NCI-H1417 treated with DMSO at 0.1 percent for 48 hours (cell line): ENCODE measurements around the gene PLEKHN1.

Source experiments
- DNase-seq: peaks from one replicate; lab custom pipeline; 2025; lab: John Stamatoyannopoulos, UW

The PLEKHN1 gene, protein sequence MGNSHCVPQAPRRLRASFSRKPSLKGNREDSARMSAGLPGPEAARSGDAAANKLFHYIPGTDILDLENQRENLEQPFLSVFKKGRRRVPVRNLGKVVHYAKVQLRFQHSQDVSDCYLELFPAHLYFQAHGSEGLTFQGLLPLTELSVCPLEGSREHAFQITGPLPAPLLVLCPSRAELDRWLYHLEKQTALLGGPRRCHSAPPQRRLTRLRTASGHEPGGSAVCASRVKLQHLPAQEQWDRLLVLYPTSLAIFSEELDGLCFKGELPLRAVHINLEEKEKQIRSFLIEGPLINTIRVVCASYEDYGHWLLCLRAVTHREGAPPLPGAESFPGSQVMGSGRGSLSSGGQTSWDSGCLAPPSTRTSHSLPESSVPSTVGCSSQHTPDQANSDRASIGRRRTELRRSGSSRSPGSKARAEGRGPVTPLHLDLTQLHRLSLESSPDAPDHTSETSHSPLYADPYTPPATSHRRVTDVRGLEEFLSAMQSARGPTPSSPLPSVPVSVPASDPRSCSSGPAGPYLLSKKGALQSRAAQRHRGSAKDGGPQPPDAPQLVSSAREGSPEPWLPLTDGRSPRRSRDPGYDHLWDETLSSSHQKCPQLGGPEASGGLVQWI

DNA sequence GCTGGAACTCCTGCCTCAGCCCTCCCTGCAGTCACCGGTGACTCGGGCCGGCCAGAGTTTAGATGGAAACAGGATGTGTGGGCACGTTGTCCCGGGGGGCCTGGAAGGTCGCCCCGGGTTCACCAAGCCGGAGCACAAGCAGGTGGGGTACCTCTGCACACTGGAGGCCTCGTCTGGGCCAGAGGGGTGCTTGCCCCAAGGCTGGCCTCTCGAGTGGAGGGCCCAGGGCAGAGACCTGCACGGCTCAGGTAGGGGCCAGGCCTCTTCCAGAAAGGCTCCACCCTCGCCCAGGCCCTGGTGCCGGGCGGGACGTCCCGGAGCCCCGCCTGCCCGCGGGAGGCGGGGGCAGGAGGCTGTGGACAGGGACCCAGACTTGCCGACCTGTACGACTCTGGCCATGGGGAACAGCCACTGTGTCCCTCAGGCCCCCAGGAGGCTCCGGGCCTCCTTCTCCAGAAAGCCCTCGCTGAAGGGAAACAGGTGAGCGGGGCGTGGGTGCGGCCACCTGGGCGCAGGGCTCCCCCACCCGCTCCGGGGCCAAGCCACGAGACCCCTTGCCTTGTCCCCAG, at the start of gene PLEKHN1:
PLEKHN1 (plus strand) TSS at position 348 of the 569 bp plus-strand sequence; CDS start at position 398, 50 bp downstream.
- no peak for DNase-seq

DNA sequence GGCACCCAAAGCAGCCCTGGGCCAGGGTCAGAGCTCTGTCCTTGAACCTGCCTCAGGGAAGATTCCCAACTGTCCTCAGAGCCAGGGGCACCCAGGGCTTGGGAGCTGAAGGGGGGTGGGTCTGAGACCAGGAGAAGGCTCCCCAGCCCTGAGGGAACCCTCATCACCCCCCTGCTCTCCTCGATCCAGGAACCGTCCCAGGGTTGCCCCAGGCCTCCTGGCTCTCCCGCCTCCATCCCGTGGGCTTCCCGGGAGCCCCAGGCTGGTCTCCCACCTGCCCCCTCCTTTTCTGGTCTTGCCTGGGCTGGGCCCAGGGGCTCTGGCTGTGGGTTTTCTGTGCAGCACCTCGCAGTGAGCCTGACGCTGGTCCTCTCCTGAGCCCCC, 49.2 kb upstream of the PLEKHN1 start:
- no peak for DNase-seq

DNA sequence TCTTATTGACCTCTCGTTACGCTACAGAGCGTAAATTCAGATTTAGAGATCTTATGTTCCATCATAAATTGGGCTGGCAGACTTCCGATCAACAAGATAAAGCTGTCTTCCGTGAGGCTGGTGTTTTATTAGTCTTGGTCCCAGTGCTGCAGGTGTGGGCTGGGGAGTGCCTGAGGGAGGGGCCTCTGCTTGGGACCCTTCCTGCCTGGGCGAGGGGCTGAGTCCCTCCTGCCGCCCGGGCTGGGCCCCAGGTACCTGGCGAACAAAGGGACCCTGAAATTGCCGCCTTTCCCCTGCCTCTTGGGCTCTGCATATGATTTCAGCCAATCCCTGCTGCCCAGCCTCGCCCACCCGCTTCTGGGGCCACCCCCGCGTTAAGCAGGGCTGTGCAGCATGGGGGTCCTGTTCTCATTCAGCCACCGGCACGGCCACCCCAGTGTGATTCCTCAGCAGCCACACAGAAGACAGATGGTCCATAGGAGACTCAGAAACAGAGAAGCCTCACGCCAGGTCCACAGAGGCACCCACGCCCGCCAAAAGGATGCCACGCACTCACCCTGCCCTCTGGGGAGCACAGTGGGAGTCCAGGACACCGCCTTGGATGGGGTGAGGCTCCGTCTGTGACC, 48.7 kb upstream of the PLEKHN1 start:
- no peak for DNase-seq

DNA sequence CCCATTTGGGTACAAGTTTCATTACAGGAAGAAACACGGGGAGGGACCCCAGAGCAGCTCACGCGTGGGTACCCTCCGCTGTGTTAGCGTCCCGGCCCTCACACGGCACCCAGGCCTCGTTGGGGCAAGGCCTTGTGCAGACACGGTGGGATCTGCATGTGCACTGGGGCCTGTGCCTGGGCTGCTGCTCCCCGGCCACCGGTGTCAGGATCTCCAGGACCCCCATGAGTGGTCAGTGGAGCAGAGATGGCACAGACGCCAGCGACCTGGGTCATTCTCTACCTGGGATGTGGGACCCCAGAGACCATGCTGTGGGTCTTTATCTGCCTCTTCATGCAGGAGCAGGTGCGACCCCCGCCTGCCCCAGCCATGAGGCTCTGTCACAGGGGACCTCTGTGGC, 47.9 kb upstream of the PLEKHN1 start:
- DNase-seq, result no peak

DNA sequence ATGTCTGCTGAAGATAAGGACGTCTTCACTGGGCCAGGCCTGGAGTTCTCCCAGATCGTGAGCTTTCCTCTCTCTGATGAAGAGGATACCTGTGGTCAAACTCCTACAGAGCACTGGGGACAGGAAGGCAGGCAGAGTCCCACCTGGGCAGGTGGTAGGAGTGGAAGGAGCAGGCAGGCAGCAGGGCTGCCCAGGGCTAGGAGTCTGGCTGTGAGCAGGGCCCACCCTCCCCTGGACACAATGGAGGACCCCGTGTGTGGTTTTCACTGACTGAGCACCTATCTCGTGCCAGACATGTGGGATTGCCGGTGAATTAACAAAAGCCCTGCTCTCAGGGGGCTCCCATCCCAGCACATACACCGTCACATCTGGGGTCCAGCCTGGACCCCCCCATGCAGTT, 47.4 kb upstream of the PLEKHN1 start:
- no peak for DNase-seq

DNA sequence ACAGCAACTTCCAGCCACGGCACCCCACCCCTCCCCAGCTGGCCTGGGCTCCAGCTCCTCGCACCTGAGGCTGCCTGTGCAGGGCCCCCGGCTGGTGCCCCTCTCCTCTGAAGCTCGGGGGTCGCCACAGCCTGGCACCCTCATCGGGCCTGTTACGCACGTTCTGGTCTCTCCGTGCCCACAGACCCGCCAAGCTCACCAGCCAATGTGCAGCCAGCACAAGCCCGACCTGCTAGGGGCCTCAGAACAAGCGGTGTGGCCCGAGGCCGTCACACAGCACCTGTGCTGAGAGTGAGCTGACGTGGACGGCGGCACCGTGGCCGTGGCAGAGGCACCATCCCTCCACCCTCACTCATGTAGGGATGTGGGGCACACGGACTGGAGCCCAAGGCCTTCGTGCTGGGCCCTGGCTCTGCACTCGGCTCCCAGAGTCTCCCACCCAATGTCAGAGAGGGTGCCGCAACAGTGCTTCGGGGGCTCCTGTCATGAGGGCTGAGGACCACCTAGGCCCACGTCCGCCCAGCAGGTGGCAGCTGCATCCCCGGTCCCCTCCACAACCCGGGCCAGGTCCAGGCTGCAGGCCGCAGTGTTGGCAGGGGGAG, 46.9 kb upstream of the PLEKHN1 start:
- DNase-seq, result no peak

DNA sequence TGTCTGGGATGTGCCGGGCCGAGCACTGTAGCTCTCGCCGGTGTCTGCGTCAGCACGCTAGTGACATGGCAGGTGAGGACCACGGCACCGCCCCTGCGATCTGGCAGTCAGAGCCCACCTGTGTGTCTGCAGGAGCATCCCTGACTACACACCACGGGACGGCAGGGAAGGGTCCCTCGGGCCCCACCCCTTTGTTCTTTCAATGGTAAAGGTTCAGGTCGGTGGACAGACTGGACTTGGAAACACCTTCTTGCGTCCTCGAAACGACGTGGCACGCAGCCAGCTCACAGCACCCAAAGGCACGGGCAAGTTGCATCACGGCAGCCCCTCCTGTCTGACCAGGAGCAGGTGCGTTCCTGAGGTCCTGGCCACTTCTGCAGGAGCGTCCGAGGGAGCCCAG, 46.3 kb upstream of the PLEKHN1 start:
- no peak for DNase-seq

DNA sequence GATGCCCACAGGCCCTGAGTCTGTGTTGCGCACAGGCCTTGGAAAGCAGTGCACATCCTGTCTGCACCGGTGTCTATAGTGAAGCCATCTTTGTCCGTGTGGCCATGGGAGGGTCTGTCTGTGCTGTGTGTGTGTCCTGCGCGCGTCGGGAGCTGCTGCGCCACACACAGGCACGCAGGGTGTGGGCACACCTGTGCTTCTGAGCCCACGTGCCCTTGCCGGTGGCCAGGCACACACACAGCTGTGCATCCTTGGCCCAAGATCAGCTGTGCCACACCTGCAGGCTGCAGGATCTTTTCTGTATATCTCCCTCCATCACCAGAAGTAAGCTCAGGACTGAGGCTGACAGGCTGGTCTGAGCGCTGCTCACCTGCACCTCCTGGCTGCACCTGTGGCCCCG, 45.8 kb upstream of the PLEKHN1 start:
- DNase-seq, result no peak

DNA sequence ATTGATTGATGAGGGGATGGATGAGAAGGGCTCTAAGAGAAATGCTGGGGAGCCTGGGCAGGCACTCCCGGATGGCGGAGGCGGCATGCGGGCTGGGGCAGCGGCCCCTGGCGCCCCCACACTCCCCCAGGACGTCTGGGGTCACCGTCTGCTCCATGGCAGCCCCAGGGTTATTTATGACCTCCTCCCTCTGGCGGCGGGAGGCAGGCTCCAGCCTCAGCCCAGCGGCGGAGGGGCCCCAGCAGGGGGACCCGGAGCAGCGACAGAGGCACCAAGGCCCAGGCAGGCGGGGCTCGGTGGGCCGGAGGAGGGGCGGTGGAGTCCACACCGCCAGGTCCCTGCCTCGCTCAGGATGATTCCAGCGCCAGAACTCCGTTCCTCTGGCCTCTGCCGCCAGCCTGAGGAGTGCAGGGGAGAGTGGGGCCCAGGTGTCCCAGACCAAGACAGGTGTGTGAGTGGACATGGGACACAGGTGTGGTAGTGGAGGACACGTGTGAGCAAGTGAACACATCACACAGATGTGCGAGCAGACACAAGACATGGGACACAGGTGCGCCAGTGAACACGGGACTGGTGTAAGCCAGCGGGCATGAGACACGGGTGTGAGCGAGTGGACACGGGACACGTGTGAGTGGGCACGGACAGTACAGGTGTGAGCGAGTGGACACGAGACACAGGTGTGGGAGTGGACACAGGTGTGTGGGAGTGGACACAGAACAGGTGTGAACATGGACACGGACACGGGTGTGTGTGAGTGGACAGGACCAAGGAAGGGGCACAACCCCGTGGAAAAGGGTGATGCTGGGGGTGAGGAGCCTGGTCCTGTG, 45.1 kb upstream of the PLEKHN1 start:
- DNase-seq, result no peak

DNA sequence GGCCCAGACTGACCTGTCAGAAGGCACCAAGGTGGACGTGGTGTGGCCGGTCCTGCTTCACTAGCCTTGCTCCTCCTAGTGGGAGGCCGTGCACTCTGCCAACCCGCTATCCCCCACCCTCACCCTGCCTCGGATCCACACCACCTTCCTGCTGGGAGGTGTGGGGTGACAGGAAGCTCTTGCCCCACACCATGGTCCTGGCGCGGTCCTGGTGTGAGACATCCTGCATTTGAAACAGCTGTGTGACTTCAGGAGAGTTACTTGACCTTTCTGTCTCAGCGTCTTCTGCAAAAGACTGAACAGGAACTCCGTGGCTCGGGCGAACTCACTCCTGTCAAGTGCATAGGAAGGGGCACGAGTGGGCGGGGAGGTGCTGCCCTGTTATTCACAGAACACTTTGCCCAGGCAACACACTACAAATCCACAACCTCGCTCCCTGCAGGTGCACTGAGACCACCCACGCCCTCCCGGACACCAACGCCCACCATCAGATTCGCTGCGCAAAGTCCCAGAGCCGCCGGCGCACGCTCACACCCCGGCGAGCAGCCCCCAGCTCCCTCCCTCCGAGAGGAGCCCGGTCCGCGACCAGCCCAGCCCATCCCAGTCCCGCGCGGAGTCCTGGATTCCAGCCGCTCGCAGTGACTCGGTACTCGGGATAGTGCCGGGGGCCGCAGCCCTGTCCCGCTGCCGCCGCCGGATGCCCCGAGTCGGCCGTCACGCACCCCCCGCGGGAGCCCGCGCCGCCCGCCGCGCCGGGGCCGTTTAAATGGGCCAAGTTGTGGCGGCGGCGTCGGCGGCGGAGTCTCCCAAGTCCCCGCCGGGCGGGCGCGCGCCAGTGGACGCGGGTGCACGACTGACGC, 42.9 kb upstream of the PLEKHN1 start, which contains the start of gene SAMD11:
SAMD11 (plus strand) TSS at position 793 of the 860 bp plus-strand sequence. CDS start 509 bp downstream, outside the sequence.
- DNase-seq, result no peak

DNA sequence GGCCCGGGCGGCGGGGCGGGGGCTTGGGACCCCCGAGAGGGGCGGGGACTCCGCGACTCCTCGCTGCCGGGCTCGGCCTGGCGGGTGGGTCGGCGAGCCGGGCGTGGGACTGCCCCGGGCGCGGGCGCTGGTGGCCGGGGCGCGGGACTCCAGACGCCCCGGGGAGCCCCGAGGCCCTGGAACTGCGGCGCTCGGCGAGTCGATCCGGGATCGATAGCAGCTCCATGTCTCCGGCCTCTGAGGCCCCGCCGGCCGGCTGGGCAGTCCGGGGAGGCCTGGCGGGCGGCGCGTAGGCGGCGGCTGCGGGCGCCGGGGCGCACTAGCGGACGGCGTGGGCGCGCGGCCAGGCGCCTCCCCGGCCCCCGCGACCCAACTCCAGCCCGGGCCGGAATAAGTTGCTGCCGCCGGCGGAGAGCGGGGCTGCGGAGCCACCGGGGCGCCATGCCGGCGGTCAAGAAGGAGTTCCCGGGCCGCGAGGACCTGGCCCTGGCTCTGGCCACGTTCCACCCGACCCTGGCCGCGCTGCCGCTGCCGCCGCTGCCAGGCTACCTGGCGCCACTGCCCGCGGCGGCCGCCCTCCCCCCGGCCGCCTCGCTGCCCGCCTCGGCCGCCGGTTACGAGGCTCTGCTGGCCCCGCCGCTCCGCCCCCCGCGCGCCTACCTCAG, 42.2 kb upstream of the PLEKHN1 start:
- no peak for DNase-seq

DNA sequence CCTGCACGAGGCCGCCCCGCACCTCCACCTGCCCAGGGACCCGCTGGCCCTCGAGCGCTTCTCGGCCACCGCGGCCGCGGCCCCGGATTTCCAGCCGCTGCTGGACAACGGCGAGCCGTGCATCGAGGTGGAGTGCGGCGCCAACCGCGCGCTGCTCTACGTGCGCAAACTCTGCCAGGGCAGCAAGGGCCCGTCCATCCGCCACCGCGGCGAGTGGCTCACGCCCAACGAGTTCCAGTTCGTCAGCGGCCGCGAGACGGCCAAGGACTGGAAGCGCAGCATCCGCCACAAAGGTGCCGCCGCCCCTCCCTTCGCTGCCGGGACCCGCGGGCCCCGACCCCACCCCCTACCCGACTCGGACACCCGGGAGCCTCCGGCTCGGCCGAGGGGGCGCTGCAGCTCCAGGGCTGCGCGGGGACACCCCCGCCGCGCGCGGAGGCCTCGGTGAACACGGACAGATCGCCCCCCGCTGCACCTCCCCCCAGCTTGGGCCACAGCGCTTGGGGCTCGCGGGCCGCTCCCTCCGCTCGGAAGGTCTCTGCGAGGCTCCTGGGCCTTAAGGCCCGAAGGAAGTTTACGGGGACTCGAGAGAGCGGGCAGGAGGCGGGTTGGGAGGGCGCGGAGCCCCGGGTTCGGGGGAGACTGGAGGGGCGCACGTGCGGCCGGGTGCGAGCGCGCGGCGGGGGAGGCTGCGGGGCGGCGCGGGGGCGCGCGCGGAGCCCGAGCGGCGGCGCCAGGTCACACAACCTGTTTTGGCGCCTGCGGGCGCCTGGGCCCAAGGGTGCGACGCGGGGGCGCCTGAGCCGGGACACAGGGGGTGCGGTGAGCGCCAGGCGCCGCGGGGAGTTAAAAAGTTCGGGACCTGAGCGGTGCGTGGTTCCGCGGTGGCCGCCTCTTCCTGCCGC, 41.4 kb upstream of the PLEKHN1 start:
- DNase-seq, result no peak

DNA sequence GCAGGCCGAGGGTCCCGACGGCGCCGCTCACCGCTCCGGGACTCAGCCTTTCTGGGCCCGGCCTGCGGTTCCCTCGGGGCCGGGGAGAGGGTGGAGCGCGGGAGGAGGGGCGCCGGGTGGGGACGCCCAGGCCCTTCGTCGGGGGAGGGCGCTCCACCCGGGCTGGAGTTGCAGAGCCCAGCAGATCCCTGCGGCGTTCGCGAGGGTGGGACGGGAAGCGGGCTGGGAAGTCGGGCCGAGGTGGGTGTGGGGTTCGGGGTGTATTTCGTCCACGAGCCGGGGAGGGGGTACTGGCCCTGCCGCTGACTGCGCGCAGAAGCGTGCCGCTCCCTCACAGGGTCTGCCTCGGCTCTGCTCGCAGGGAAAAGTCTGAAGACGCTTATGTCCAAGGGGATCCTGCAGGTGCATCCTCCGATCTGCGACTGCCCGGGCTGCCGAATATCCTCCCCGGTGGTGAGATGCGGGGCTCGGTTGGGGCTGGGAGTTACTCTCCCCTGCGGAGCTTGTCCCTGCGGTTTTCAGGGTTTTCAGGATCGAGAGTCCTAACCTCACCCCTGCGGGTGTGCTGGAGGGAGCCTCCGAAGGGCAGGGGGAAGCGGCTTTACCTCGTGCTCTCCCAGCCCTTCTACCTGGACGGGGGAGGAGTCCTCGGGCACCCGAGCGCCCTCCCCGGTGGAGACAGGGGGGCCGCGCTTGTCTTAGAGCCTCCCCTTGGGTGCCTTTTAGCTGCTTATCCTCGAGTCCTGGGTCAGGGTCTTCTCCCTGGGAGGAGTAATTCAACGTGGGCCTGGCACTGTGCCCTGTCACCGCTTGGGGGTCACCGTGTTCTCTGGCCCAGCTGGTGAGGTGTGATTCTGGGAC, 40.5 kb upstream of the PLEKHN1 start:
- no peak for DNase-seq

DNA sequence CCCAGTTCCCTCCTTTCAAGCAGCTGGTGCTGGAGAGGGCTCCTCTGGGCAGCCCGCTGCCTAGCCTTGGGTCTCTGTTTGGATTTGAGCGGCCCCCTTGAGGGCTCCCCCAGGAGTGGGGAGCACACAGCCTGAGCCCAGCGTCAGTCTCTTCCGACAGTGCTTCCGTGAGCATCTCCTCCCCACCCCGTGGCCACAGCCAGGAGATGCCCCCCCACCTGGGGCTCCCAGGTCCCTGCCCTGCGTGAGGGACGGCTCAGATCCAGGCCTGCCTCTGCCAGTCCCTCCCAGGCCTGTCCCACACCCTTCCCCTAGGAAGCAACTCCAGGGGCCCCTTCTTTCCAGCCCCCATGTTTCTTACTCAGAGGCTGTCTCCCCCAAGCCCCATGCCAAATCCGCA, 39.0 kb upstream of the PLEKHN1 start:
- no peak for DNase-seq

DNA sequence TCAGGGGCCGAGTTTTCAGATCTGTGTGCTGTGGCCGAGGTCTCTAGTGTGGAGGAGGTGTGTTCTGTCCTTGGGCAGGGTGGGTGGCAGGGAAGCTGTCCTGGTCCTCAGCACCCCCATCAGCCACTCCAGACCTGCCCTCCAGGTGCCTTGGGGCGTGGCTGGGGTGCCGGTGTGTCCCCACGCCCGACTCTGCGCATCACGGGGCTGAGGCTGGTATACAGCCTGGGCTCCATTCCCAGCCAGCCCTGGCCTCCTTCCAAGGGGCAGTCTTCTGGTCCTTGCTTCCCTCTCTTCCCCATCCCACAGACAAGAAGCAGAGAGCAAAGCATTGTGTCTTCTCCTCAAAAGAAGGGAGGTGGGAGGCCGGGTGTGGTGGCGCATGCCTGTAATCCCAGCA, 38.5 kb upstream of the PLEKHN1 start:
- DNase-seq, result no peak

DNA sequence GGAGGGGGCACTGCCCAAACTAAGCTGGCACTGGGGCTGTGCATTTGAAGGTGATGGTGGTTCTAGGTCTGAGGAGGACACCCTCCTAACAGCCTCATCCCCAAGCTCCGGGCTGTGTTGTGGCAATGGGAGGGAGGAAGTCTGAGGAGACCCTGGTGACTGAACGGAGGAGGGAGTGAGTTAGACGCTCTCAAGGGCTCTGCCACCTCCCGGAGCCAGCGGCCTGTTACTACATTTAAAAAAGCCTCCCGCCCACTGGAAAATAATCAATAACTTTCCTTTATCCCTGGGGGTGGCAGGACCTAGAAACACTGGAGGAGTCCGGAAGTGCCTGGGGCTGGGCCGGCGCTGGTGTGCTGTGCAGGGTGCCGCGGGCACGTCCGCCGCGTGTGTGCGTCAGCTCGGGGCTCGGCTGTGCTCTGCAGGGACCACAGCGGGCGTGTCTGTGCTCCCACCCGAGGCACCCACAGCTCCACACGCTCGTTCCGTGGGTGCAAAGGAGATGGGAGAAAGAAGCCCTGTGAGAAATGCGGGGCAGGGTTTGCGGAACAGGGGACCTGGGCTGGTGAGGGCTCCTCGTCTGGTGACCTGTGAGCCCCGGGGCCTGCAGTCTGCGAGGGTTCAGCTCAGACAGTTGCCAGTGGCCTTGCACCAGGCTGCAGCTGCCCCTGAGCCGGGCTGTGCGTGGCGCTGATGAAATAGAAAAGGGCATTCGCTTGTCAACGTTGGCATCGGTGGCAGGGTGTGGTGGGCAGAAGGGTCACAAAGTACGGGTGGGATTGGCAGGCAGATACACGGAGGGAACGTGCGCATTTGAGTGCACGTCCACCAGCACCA, 37.2 kb upstream of the PLEKHN1 start:
- no peak for DNase-seq
